Stimulated activated naive CD8-positive, alpha-beta T cell treated with anti-CD3 and anti-CD28 coated beads, Interleukin-15, Interleukin-2, amounts not matched to agents 100 U/mL and 50 U/mL, for 24 hours (primary cell): ENCODE results near the gene GJA3.

Experiments used
- ATAC-seq: fragments of 150-1000 bp; cut with Tn5 transposase; one replicate; pipeline ENCODE4 v1.10.0; 2021
- DNase-seq: peaks from one replicate; pipeline ENCODE4 v3.0.0; 2021

Gene GJA3

GRCh38 chr13:20127562-20128458, 33.0 kb downstream of the GJA3 start:
- peak; percentile 60 for ATAC-seq
- peak; percentile 61 for DNase-seq

DNA sequence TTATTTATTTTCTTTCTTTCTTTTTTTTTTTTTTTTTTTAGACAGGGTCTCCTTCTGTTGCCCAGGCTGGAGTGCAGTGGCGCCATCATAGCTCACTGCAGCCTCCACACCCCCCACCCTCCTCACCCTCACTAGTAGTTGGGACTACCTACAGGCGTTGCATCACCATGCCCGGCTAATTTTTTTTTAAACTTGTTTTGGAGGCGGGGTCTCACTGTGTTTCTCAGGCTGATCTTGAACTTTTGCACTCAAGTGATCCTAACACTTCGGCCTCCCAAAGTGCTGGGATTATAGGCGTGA, 33.6 kb downstream of the GJA3 start:
- no peak for DNase-seq
- no peak for ATAC-seq

- ATAC-seq (no peak), DNase-seq (no peak)
Observed at GRCh38 chr13:20126541-20127261, 34.2 kb downstream of the GJA3 start.

DNA sequence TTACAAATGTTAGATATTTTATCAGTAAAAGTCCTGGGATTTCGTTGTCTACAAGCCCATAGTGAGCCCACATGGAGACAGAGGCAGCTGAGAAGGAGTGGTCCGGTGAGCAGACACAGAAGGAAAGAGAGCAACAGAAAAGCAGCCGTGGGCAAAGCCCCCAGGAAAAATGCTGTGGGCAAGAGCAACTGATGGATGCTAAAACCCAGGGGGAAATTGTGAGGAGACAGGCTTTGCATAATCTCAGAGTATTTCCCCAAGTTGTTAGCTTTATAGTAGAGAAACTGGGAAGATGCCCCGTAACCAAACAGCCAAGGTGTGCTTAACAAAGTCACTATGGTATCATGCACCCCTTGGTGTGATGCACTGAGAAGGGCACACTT, 35.1 kb downstream of the GJA3 start:
- DNase-seq, result no peak
- no peak for ATAC-seq

- DNase-seq, result no peak
- no peak for ATAC-seq
Observed at GRCh38 chr13:20125129-20125782, 35.6 kb downstream of the GJA3 start.

GRCh38 chr13:20124303-20124702, 36.5 kb downstream of the GJA3 start:
- DNase-seq (no peak), ATAC-seq (no peak)

- DNase-seq (no peak), ATAC-seq (no peak)
Observed at GRCh38 chr13:20121159-20121525, 39.7 kb downstream of the GJA3 start.

DNA sequence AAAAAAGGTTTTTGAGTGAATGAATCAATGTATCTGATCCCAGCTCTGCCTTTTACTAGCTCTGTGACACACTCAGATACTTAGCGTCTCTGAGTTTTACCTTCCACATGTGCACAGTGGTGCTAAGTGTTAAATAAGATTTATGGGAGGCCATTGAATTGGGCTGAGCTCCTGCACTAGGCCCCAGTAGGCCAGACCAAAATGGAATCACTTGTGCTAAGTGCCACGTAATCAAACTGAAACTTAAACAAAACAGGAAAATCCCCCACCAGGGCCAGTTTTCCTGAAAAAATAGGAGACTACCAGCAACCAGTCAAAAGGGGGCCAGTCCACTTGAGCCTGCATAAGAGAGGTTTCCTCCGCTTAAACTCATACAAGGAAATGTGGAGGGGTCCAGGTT, 40.9 kb downstream of the GJA3 start:
- DNase-seq (no peak), ATAC-seq (no peak)

GRCh38 chr13:20118268-20119140, 42.3 kb downstream of the GJA3 start:
- ATAC-seq (no peak), DNase-seq (peak; percentile 35)

DNA sequence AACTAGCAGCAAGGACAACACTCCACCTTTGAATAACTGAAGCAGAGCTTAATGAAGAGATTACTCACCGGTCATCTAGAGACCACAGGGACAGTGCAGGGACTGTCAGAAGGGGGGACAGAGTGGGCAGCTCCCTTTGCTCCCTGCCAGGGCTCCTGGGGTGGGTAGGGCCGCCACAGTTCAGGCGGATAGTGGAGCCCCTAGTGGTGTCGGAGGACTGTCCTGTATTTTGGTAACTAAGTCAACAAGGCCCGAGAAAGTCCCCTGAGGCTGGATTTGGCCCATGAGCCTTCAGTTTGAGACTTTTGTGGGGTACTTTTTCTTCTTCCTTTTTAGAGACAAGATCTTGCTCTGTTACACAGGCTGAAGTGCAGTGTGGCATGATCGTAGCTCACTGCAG, 44.6 kb downstream of the GJA3 start:
- DNase-seq, result no peak
- no peak for ATAC-seq

GRCh38 chr13:20114066-20114610, 46.7 kb downstream of the GJA3 start:
- no peak for DNase-seq
- ATAC-seq, result no peak

GRCh38 chr13:20109037-20109436, 51.8 kb downstream of the GJA3 start:
- DNase-seq, result no peak
- ATAC-seq, result no peak

GRCh38 chr13:20106742-20107141, 54.1 kb downstream of the GJA3 start:
- DNase-seq (no peak), ATAC-seq (no peak)

DNA sequence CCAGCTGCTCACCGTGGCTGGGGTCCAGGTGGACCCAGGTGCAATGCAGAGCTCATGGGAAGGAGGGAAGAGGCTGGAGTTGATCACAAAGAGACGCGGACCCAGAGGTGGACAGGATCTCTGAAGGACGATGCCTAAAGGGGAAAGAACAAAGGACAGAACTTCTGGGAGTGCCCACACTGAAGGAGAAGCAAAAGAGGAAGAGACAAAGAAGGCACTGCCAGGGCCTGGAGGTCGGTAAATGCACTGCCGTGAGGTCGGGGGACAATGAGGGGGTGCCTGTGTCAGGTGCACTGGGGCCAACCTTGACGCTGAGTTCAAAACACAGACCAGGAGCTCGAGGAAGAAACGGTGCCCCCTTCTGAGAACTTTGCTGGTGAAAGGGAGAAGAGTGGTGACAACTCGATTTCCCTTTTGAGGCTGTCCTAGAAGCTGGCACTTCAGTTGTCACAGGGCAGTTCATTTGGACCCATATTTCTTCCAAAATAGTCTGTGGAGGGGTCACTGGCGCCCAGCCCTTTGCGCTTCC, 55.6 kb downstream of the GJA3 start:
- no peak for ATAC-seq
- DNase-seq, result no peak

DNA sequence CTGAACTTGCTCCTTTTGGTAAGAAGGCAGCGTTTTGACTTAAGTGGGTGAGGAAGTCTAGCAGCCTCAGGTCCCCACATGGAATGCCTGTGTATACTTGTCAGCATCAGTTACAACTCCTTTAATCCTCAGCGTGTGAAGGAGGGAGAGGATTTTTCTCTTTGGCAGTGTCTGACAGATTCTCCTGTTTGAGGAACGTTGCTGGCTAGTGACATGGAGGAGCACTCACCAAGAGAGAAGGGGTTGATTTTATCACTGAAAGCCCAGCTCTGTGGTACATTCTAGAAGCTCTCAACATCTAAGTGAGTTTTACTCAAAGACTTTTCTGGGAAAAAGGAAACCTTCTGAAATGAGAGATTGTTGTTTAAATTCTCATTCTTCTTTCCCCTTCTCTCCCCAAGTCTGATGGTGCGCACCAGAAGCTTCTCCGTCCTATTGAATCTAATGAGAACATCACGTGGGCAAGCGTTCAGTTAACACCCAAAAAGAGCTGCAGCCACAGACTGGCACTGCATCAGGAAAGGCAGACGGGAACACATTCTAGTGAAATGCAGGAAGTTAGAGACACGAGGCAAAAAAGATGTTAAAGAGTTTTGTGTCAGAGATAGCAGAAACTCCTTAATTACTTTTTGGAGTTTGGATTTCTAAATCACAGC, 58.2 kb downstream of the GJA3 start:
- ATAC-seq, result no peak
- no peak for DNase-seq

DNA sequence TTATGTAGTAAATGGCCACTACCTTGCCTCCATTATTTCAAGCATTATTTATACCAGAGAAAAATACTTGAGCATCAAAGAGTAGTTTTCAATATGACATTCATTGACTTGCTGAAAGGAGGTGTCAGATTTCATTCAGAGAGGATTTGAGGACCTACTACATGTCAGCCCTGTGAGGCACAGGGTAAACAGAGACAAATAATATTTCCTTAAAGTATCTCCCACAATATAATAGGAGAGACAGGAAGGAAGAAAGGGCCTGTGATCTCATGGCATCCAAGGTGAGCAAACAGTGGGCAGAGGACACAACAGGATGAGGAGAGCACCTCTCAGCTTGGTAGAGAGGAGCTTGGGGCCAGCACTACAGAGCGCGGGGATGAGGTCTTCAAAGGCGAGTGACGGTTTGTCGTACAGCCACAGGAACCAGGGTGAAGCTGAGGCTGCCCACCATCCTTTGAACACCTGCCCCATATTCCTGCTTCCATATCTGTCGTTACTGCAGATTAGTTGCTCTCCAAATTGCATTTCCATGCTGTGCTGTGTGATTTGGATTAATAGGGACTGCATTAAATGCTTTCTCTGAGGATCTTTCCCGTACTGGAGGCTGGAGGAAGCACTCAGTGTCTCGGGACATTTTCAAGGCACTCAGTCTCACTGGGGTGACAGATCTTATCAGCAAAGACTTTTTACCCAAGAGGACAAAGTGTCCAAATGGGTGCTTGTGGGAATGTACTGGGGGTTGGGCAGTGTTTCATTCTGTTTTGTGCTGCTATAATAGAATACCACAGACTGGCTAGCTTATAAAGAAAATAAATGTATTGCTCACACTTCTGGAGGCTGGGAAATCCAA, 59.2 kb downstream of the GJA3 start:
- DNase-seq (no peak), ATAC-seq (no peak)

- ATAC-seq (no peak), DNase-seq (no peak)
Observed at GRCh38 chr13:20099319-20099718, 61.5 kb downstream of the GJA3 start.

DNA sequence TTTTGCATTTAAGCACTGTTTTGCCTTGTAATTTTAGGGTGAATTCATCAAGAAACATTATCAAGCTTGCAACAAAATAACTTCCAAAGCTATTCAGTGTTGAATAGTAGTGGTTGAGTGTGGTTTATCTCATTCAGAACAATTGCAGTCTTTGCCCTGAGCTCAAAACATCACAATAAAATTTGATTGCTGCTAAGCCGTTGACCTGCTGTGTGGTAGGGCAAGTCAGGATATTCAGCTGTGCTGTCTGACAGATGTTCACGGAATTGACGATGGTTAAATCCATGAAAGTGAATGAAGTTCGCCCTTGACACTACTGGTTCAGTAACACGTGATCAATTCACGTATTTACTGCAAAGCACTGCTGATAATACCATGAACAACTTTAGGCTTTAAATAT, 66.9 kb downstream of the GJA3 start:
- ATAC-seq, result no peak

GRCh38 chr13:20090349-20090748, 70.5 kb downstream of the GJA3 start:
- ATAC-seq (no peak), DNase-seq (no peak)

More for the DNA sequence above, 66.9 kb downstream of the GJA3 start:
- no peak for DNase-seq
